CD4-positive, CD25-positive, alpha-beta regulatory T cell (primary cell): ENCODE data around the gene NFYB. TPM values are rescaled to one million over a fixed set of nuclear protein-coding genes. Genes with fewer than 3 reads are reported as not detected.
"Not testable (repeated sequence)": the region's sequence is repeated elsewhere in the genome, so short reads cannot be mapped to it uniquely, and the experiment has no call there.

ENCODE experiments used
- ATAC-seq, 2 donors: fragments of 150-1000 bp; cut with Tn5 transposase; one replicate each; pipeline ENCODE4 v1.10.0; 2021; ENCODE audit warnings: low read depth in 2 of 2, moderate number of reproducible peaks in 2 of 2, moderate library complexity in 1 of 2
- DNase-seq, 3 donors: peaks; one replicate each; pipeline versions ENCODE4 v3.0.0 to v3.0.0-alpha.2; 2012 to 2022; ENCODE audit warnings: mixed read lengths in 1 of 3
- H3K27ac ChIP-seq: one replicate; pipeline ENCODE4 v1.7.0; 2013; ENCODE audit warnings: mild to moderate bottlenecking, low read length; ENCODE audit not compliant: insufficient read depth, poor library complexity, severe bottlenecking
- H3K27me3 ChIP-seq: one replicate; pipeline ENCODE4 v1.7.0; 2013; ENCODE audit warnings: low read length; ENCODE audit not compliant: control insufficient read depth, insufficient read depth
- H3K36me3 ChIP-seq: one replicate; pipeline ENCODE4 v1.7.0; 2013; ENCODE audit warnings: mild to moderate bottlenecking, low read length, moderate library complexity; ENCODE audit not compliant: control insufficient read depth, insufficient read depth
- H3K4me1 ChIP-seq: 2 replicates; pipeline ENCODE4 v1.7.0; 2013; ENCODE audit warnings: mild to moderate bottlenecking, low read length; ENCODE audit not compliant: insufficient read depth, control insufficient read depth, poor library complexity, severe bottlenecking
- H3K4me3 ChIP-seq: one replicate; pipeline ENCODE4 v1.7.0; 2013; ENCODE audit warnings: low read depth, mild to moderate bottlenecking, low read length, moderate library complexity
- H3K9me3 ChIP-seq, 2 experiments: 1 replicate in 1 of 2; 2 replicates in 1 of 2; pipeline ENCODE4 v1.7.0; 2013; ENCODE audit warnings: low read length in 2 of 2, mild to moderate bottlenecking in 1 of 2, moderate library complexity in 1 of 2; ENCODE audit not compliant: control insufficient read depth in 2 of 2
- H3K27ac Mint-ChIP-seq, 3 donors: one replicate each; pipeline ENCODE4 v1.8.0; 2020 to 2022; ENCODE audit warnings: mild to moderate bottlenecking in 3 of 3, mixed read lengths in 3 of 3, moderate library complexity in 2 of 3
- H3K27me3 Mint-ChIP-seq: one replicate; pipeline ENCODE4 v1.8.0; 2022; ENCODE audit warnings: mild to moderate bottlenecking, mixed read lengths
- H3K36me3 Mint-ChIP-seq: one replicate; pipeline ENCODE4 v1.8.0; 2020; ENCODE audit warnings: mixed read lengths
- H3K4me1 Mint-ChIP-seq, 4 donors: one replicate each; pipeline ENCODE4 v1.8.0; 2020 to 2022; ENCODE audit warnings: mixed read lengths in 4 of 4, mild to moderate bottlenecking in 1 of 4
- H3K4me3 Mint-ChIP-seq, 4 donors: one replicate each; pipeline ENCODE4 v1.8.0; 2020 to 2022; ENCODE audit warnings: mild to moderate bottlenecking in 4 of 4, mixed read lengths in 4 of 4, moderate library complexity in 3 of 4
- H3K9me3 Mint-ChIP-seq, 7 donors: one replicate each; pipeline ENCODE4 v1.8.0; 2020 to 2022; ENCODE audit warnings: mixed read lengths in 7 of 7, mild to moderate bottlenecking in 3 of 7, moderate library complexity in 2 of 7
- polyA plus RNA-seq, 4 donors: library from polyadenylated mRNA; unstranded; fragments of 300-500 nt; fragmentation: Illumina TruSeq; gene quantifications; one replicate each; pipeline ENCODE4 v1.2.3, GENCODE V29; 2021
- total RNA-seq: library from RNA; stranded (reverse); gene quantifications from one replicate; pipeline ENCODE4 v1.2.3, GENCODE V29; 2022

Gene NFYB
- total and polyA plus RNA-seq, 5 donors from 2014 or later = 15.4 to 48.0 (median 42.5) TPM

DNA sequence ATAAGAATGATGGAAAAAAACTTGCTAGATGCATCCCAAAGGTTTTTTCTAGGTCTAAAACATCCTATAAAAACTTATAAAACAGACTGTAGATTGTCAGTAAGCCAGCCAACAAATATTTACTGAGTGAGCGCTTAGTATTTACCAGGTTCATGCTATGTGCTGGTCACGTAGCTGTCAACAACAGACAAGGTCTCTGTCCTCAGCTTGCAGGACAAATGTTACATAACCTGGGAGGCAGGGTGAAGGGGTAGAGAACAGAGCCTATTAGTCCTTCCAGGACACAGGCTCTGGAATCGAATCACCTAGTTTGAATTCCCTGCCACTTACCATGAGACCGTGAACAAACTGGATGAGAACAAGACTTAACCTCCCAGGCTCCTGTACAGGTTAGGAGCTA lies 6.4 kb downstream of the NFYB start:
- Histone ChIP-seq H3K36me3 (peaks cover 55% of the 10 kb centered on the region), H3K27ac (no peak overlapping the region), H3K4me1 (peaks cover 12% of the 10 kb centered on the region), H3K4me3 (no peak overlapping the region), H3K9me3 (no peaks in the 10 kb centered on the region), H3K27me3 (no peaks in the 10 kb centered on the region)
- Mint-ChIP-seq H3K36me3 (peaks cover 26% of the 10 kb centered on the region), H3K4me3 (no peak overlapping the region), H3K4me1 (peaks cover 22 to 42% (median 26%) of the 10 kb centered on the region in 4 donors), H3K9me3 (no peaks in the 10 kb centered on the region), H3K27me3 (no peaks in the 10 kb centered on the region), H3K27ac (no peak overlapping the region)
- ATAC-seq (no peak), DNase-seq (no peak)

DNA sequence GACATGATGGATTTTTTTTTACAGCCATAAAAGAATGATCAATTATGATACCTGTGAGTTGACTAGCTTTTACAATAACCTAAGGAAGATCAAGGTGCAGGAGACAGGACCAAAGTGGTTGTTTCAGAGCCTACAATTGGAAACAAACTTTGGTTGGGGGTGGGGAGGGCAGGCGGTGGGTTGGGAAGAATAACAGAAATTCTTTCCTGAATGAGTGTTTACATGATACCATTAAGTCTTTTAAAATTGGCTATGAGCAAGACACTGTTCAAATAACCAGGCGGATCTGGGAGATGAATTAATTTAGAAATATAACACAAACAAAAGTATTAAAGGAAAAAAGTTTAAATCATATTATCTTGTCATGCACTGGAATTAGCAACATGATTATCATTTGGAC lies 7.2 kb downstream of the NFYB start:
- ATAC-seq (no peak), DNase-seq (no peak)
- Histone ChIP-seq H3K36me3 (peaks cover 64% of the 10 kb centered on the region), H3K4me3 (no peak overlapping the region), H3K27me3 (no peaks in the 10 kb centered on the region), H3K4me1 (peaks cover 4% of the 10 kb centered on the region), H3K9me3 (no peaks in the 10 kb centered on the region), H3K27ac (no peak overlapping the region)
- H3K36me3 Mint-ChIP-seq = peaks cover 34% of the 10 kb centered on the region
- H3K9me3 Mint-ChIP-seq = no peaks in the 10 kb centered on the region
- no peak overlapping the region for H3K27ac Mint-ChIP-seq
- H3K4me3 Mint-ChIP-seq = no peak overlapping the region
- peaks cover 22 to 34% (median 23%) of the 10 kb centered on the region in 4 donors for H3K4me1 Mint-ChIP-seq
- H3K27me3 Mint-ChIP-seq = no peaks in the 10 kb centered on the region

DNA sequence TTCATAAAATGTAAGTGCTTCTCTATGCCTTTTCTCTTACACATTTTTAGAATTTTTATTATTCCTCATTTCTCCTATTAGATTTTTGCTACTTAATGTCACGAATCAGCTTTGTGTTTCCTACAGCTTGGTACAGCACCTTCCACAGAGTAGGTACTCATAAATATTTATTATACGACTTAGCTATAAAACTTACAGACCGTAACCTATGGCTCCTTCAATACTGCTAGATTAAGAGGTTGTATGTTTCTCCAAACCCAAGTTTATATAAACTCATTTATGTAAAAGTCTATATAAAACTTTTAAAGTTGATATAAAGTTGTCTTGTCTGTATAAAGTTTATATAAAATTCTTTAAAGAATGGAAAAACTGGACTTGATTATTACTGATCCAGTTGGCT lies 11.5 kb downstream of the NFYB start:
- no peak overlapping the region for H3K27ac ChIP-seq
- H3K9me3 ChIP-seq = no peaks in the 10 kb centered on the region
- H3K27me3 Mint-ChIP-seq = no peaks in the 10 kb centered on the region
- H3K36me3 ChIP-seq = peaks cover 72% of the 10 kb centered on the region
- H3K4me1 Mint-ChIP-seq = peaks cover 15 to 21% (median 19%) of the 10 kb centered on the region in 4 donors
- H3K27ac Mint-ChIP-seq = peak overlapping the region in 2 of 3 donors; percentile 45 to 62
- no peaks in the 10 kb centered on the region for H3K27me3 ChIP-seq
- no peak overlapping the region for H3K4me3 Mint-ChIP-seq
- peaks cover 41% of the 10 kb centered on the region for H3K36me3 Mint-ChIP-seq
- H3K9me3 Mint-ChIP-seq = no peaks in the 10 kb centered on the region
- no peak for DNase-seq
- H3K4me1 ChIP-seq = peaks cover under 1% of the 10 kb centered on the region
- no peak for ATAC-seq
- H3K4me3 ChIP-seq = no peak overlapping the region

DNA sequence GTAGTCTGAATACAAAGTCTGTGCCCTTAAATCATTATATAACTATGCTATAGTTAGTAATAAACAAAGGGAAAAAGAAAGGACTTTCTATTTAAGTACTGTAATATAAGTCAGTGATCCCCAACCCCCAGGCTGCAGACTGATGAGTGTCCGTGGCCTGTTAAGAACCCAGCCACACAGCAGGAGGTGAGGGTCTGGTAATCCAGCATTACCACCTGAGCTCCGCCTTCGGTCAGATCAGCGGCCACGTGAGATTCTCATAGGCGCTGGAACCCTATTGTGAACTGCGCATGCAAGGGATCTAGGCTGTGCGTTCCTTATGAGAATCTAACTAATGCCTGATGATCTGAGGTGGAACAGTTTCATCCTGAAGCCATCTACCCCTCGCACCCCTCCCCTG lies 15.7 kb downstream of the NFYB start:
- H3K36me3 Mint-ChIP-seq = peaks cover 37% of the 10 kb centered on the region
- no peak overlapping the region for H3K4me3 ChIP-seq
- H3K27me3 Mint-ChIP-seq = no peaks in the 10 kb centered on the region
- no peak overlapping the region for H3K4me3 Mint-ChIP-seq
- DNase-seq (no peak), ATAC-seq (no peak)
- no peaks in the 10 kb centered on the region for H3K9me3 ChIP-seq
- H3K9me3 Mint-ChIP-seq = no peaks in the 10 kb centered on the region
- no peak overlapping the region for H3K27ac Mint-ChIP-seq
- H3K36me3 ChIP-seq = peaks cover 81% of the 10 kb centered on the region
- H3K4me1 Mint-ChIP-seq = peaks cover 0 to 20% (median 6%) of the 10 kb centered on the region in 4 donors
- H3K27ac ChIP-seq = no peak overlapping the region
- no peaks in the 10 kb centered on the region for H3K27me3 ChIP-seq
- no peaks in the 10 kb centered on the region for H3K4me1 ChIP-seq

DNA sequence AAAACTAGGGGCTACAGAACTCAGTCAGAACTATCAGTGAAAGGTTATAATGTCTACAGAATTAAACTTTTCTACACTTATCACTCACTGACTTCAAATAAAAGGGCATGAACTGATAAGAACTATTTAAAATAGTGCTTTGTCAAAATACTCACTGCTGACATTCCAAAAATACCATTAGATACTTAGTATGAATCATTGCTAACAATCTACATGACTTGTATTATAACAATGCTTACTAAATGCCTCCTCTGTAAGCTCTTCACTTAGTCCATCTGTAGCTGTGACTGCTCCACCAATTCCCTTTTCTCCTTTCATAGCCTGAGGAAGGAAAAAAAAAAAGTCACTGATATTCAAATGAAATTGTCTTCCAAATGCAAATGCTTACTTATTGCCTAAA lies 17.0 kb downstream of the NFYB start:
- Histone ChIP-seq H3K27me3 (no peaks in the 10 kb centered on the region), H3K27ac (no peak overlapping the region), H3K9me3 (no peaks in the 10 kb centered on the region), H3K4me1 (no peaks in the 10 kb centered on the region), H3K36me3 (peaks cover 76% of the 10 kb centered on the region), H3K4me3 (no peak overlapping the region)
- peaks cover 0 to 14% (median 6%) of the 10 kb centered on the region in 4 donors for H3K4me1 Mint-ChIP-seq
- H3K27me3 Mint-ChIP-seq = no peaks in the 10 kb centered on the region
- no peak overlapping the region for H3K4me3 Mint-ChIP-seq
- H3K9me3 Mint-ChIP-seq = no peaks in the 10 kb centered on the region
- ATAC-seq = no peak
- no peak for DNase-seq
- no peak overlapping the region for H3K27ac Mint-ChIP-seq
- H3K36me3 Mint-ChIP-seq = peaks cover 31% of the 10 kb centered on the region

DNA sequence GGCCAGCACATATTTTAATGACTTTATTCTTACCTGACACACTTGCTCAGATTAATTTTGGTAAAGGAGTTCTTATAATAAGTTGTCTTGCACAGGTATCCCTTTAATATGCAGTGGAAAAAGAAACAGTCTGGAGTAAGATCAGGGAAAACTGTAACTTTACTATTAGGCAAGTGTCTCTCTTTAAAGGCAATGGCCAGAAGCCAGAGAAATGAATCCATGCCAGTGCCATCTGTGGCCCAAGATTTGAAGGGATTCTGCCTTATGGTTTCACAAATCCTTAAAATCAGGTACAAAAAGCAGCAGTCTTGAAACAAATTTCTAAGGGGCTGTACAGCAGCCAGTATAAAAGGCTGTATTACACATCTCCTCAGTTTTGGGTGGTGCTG lies 22.4 kb downstream of the NFYB start:
- H3K4me3 Mint-ChIP-seq = no peak overlapping the region
- peaks cover 0 to 15% (median 8%) of the 10 kb centered on the region in 4 donors for H3K4me1 Mint-ChIP-seq
- no peak for DNase-seq
- no peaks in the 10 kb centered on the region for H3K27me3 Mint-ChIP-seq
- no peak overlapping the region for H3K27ac ChIP-seq
- H3K9me3 Mint-ChIP-seq = no peaks in the 10 kb centered on the region
- H3K27me3 ChIP-seq = no peaks in the 10 kb centered on the region
- no peak for ATAC-seq
- H3K36me3 Mint-ChIP-seq = peaks cover 13% of the 10 kb centered on the region
- no peaks in the 10 kb centered on the region for H3K9me3 ChIP-seq
- H3K4me3 ChIP-seq = no peak overlapping the region
- H3K27ac Mint-ChIP-seq = peak overlapping the region in 1 of 3 donors; percentile 79
- H3K36me3 ChIP-seq = peaks cover 34% of the 10 kb centered on the region
- no peaks in the 10 kb centered on the region for H3K4me1 ChIP-seq

DNA sequence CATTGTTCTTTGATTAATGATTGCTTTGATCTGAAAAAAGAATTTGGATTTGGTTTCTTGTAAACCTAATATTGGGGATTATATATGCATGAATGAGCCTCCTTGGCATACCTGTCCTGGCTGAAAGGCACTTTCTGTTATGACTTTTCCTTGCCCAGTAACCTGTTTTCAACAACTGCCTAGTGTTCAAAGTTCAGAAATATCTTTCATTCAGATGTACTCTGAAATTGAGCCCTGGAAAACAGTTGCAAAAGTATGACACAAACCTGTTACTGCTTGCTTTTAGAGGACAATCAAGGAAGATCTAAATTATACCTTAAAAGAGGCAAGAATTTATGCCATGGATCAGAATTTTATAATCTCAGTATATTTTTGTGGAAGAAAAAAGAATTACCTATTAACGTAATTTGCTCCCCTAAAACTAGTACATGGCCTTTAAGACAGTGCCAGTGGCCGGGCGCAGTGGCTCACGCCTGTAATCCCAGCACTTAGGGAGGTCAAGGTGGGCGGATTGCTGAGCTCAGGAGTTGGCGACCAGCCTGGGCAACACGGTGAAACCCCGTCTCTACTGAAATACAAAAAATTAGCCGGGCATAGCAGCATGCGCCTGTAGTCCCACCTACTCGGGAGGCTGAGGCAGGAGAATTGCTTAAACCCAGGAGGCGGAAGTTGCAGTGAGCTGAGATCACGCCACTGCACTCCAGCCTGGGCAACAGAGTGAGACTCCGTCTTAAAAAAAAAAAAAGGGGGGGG lies 23.0 kb downstream of the NFYB start:
- not testable (repeated sequence) for H3K4me3 ChIP-seq, H3K9me3 Mint-ChIP-seq, H3K4me1 ChIP-seq, ATAC-seq, H3K27me3 ChIP-seq, H3K27ac ChIP-seq, H3K27me3 Mint-ChIP-seq, H3K9me3 ChIP-seq, H3K4me3 Mint-ChIP-seq, H3K36me3 Mint-ChIP-seq, DNase-seq
- Mint-ChIP-seq H3K4me1 (peaks cover 0 to 15% (median 7%) of the 10 kb centered on the region in 4 donors), H3K27ac (peak overlapping the region in 2 of 3 donors; percentile 9 to 25)
- peaks cover 29% of the 10 kb centered on the region for H3K36me3 ChIP-seq
